GM21381 (cell line): ENCODE data around the gene SLK.

Experiments used
- ATAC-seq: cut with Tn5 transposase; IDR thresholded peaks from one replicate; pipeline ENCODE4 v1.9.1; 2021; ENCODE audit warnings: mild to moderate bottlenecking, moderate library complexity; ENCODE audit not compliant: unreplicated experiment

Gene SLK

DNA sequence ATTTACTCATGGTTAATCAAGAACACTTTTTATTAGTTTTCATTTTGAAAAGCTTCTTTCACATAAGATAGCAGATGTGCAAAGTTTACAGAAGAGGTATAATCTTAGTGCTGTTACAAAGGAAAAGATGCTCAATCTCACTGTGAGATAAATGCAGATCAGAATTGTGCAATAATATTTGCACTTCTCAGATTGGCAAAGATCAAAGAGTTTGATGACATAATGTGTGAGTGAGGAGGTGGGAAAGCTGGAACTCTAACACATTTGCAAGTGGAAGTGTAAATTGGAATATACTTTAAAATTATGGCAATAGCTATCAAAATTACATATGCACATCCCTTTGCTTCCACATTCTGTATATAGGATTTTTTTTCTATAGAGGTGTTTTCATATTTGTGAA lies 27.4 kb upstream of the SLK start:
- no peak for ATAC-seq

DNA sequence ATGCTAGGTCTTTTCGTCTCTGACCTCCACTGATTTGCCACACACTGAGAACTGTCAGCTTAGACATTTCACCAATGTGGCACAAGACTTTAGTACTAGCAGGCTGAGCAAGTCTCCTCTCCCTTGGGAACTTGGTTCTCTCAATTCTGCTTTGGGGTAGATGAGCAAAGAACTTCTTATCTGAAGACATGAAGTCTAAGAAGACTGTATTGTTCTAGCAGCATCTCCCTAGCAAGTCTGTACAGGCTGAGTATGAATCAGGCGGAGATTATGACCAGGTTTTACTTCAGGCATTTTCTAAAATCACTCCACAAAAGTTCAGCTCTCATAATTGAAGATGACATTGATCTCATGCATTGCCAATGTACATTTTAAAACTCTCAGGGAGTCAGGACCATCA lies 25.1 kb upstream of the SLK start:
- ATAC-seq: no peak

DNA sequence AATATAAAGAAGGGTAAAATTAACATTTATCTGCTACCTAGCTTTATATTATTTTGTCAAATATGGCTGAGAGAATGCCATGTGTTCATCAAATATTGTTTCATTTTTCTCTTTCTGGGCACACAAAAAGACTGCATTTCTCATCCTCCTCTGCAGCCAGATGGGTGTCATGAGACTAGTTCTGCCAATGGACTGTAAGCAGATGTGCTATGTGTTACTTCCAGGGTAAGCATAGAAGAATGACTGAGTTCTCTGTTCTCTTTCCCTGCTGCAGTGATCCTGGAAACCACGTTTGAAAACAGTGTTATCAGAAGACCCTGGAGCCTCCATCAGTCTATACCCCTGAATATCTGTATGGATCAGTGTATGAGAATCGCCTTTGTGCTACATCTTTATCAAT lies 24.1 kb upstream of the SLK start:
- no peak for ATAC-seq

DNA sequence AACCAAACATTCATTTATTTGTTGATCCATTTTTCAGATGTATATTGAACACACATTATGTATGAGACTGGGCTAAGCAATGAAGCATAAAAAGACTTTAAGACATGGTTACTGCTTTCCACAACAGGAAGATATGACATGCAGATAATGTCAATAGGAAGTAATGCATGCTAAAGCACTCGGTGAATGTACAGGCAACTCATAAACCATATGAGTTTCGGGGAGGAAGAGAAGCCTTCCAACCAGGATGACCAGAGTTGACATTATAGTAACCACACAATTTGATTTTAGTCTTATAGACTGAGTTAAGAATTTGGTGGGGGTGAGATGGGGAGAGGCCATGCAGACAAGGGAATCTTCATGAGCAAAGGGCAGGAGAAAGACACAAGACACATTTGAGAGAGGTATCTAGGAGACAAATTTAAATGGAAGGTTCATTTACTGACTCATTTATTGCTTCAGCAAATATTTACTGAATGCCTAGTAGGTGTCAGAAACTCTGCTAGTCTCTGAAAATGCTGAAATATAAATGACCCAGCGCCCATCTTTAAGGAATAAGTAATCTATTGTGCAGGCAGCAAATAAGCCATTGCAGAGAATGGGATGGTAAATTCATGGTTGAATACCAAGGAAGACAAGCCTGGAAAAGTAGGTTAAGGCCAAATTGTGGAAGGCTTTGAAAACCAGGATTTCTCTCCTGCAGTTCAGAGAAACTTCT lies 19.0 kb upstream of the SLK start:
- no peak for ATAC-seq

DNA sequence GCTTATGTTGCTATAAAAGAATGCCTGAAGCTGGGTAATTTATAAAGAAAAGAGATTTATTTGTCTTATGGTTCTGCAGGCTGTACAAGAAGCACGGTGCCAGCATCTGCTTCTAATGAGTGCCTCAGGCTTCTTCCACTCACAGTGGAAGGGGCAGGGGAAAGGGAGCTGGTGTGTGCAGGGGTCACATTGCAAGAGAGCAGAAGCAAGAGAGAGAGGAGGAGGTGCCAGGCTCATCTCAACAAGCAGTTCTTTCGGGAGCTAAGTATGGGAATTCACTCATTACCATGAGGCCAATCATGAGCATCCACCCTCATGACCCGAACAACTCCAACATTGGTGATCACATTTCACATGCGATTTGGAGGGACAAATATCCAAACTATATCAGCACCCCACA lies 17.2 kb upstream of the SLK start:
- no peak for ATAC-seq

DNA sequence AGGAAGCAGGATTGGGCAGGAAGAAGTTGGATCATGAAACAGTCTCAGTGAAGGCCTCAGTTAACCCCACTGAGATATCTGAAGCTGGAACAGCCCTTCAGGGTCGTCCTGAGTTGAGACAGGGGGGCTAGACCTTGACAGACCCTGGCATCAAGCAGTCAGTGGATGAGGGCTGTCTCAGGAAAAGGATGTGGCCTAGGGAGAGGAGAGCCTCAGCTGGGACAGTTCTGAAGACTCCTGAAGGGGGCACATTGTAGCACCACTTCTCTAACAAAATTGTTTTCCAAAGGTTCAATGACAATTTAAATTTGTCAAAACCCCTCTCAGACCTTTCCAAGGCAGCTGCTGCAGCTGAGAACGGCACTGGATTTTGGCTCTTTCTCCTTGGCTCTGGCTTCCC lies 15.8 kb upstream of the SLK start:
- no peak for ATAC-seq

DNA sequence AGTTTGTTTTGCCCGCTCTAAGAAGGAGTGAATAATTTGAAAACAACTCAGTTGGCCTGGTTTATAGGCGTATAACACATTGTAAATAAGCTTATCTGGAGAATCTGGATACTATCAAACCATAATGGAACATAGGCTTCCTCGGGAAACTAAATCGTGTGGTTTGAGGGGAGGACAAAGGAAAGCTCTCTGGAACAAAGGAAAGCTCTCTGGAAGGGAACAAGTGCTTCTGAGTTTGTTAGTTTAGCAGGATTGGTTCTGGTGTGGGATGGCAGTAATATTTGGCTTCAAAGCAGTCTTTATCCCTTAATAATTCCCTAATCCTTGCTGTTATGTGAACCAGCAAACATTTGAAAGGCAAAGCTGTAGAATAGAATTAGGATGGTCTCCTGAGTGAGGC lies 15.0 kb upstream of the SLK start:
- ATAC-seq: no peak

DNA sequence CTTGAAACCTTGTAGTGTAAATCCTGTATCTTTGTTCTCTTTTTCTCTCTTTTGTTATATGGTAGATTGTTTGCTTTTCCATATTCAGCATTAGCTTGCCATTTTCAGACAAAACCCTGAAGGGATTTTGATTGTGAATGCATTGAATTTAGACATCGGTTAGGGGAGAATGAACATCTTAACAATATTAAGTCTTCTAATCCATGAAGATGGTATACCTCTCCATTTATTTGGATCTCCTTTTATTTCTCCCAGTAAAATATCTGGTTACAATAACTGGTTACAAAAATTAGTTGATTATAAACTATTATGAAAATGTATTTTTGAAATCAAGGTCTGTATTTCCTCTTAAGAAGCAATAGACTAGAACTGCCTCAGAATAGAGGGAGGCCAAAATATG lies 12.4 kb upstream of the SLK start:
- no peak for ATAC-seq

DNA sequence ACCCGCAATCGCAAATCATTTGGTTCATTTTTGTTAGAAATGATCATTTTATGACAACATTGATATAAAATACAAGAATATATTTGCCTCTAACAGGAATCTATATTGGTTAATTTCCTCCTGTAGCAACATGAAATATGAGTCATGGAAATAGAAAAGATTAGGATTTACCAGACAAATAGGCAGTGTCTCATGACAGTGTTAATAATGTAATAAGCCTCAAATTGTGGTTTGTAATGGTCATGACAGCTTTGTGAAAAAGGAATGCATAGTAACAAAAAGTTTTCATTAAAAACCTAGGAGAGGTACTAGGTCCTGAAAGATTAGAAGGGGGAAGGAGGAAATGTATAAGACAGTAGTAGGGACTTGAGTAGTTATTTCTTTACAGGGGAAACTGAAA lies 7.9 kb upstream of the SLK start:
- ATAC-seq: no peak

DNA sequence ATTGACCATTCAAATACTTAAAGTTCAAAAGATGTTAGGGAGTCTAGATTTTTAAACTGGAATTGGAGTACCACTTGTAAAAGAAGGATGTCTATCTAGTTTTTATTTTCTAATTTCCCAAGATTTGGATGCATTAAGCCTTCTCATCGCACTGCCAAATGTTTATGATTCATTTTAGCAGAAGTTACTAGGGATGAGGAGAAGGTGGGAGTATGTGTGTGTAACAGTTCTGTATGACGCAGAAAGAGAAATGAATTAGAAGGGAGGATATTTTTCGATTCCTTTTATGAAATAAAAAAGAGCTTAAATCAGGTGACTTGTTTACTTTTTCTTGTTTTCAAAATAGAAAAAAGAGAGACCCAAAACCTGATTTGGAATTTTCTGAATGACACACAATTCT lies 6.8 kb upstream of the SLK start:
- ATAC-seq: no peak

DNA sequence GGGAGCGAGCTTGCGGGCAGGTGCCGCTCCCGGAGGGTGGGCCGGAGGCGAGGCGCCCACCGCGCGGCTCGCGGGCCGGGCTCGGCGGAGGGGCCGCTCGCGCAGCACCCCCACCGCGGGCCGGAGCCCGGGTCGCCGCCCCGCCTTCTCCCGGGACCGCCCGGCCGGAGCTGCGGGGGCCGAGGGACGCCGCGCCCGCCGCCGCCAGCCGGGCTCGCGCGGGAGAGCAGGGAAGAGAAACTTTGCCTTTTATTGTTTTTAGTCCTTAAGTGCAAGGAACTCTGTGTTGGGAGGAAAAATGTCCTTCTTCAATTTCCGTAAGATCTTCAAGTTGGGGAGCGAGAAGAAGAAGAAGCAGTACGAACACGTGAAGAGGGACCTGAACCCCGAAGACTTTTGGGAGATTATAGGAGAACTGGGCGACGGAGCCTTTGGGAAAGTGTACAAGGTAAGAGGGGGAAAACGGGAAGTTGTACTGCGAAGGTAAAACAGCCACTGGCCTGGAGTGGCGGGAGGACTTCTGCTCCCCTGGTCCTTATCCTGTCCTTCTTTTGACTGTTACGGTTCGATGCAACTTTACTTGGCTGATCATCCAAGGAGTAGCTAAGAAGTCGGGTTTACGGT lies 620 bp downstream of the SLK start:
- ATAC-seq: peak; percentile 48

DNA sequence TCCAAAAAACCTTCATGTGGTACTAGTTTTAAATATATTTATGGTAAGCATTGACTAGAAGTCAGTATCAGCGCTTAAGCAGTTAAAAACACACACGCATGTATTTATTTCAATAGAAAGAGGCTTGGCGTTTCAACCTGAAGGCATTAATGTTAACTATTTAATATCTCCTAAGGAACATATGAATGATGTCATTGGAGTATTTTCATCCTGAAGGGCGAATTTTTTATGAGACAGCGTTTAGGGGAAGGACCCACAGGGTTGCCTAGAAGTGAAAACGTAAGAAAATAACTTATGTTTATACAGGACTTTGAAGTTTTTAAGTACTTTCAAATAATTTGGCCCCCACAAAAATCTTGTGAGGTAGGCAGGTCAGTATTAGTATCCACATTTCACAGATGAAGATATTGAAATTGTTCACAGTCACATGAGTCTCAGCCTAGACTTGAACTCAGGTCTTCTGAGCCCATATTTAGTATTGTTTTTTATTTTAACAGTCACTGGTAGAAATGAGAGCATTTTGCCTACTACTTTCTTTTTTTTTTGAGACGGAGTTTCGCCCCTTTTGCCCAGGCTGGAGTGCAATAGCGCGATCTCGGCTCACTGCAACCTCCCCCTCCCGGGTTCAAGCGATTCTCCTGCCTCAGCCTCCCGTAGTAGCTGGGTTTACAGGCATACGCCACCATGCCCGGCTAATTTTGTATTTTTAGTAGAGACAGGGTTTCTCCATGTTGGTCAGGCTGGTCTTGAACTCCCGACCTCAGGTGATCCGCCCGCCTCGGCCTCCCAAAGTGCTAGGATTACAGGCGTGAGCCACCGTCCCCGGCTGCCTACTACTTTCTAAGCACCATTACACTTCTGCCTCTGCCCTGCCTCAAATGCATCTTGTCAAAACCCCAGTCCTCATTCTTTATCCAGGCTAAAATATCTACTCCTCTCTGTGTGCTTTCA lies 1.8 kb downstream of the SLK start:
- ATAC-seq: no peak

DNA sequence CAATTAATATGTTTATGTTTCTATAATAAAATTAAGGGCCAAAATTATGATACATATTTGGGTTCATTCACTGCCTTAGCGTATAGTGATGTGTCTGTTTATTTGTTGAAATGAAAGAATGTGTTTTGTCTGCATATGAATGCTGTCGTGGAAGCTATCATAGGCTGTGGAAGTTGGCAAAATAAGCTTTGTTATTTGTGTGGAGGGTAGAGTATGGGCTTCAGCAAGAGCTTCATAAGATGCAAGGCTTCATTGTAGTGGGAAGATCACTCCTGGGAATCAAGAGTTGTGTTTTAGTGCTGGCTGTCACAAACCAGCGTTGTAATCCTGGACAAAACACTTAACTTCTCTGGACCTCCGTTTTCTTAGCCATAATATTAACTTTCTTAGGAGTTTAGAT lies 2.5 kb downstream of the SLK start:
- no peak for ATAC-seq

DNA sequence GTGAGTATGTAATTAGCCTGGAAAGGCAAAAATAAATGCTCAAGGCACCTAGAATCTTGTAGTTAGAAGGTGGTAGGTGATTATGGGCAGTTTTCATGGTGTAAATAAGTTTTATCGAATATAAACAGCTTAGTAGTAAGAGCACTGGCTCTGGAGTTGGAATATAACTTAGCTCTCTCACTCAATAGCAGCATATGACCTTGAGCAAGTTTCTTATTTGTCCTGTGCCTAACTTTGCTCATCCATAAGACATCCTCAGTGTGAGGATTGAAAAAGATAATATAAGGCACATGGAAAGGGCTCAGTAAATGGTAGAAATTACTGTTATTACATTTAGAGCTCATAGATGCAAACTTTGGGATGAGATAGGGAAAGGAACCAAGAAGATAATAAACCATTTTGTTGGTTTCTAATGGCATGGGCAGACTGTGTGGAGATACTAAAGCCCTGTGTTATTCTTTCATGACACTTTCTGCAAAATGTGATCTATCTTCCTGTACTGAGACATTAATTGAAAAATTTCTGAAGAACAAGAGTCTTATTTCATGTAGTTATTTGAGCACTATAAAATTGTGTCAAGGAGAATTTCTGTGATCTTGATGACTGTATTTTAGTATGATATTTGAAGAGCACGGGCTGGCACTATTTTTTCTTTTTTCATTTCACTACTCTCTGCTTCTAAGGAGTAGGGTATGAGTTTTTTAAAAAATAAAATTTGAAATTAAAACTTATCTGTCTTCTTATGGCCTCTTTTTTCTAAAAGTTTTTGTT lies 3.1 kb downstream of the SLK start:
- no peak for ATAC-seq

DNA sequence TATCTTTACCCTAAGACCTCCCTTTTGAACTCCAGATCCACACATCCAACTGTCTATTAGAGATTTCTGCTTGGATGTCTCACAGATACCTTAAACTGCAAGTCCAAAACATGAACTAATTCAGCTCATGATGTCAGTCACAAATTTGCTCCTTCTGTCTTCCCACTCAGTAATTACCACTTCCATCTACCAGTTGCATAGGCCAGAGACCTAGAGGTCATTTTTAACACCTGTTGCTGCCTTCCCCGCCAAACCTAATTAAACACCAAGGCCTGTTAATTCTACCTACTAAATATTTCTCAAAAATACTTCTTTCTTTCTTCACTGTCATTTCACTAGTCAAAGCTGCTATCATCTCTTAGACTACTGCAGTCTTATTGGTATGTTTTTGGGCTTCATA lies 8.2 kb downstream of the SLK start:
- ATAC-seq: no peak

DNA sequence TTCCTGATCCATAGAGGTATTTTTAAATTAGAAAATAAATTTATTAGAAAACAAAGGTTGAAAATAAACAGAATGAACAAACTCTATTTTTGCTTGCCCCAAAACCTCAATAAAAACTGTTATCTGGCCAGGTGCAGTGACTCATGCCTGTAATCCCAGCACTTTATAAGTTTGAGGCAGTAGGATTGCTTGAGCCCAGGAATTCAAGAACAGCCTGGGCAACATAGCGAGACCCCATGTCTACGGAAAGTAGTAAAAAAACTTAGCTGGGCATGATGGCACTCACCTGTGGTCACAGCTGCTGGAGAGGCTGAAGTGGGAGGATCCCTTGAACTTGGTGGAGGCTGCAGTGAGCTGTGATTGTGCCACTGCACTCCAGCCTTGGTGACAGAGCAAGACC lies 10.3 kb downstream of the SLK start:
- ATAC-seq: no peak

DNA sequence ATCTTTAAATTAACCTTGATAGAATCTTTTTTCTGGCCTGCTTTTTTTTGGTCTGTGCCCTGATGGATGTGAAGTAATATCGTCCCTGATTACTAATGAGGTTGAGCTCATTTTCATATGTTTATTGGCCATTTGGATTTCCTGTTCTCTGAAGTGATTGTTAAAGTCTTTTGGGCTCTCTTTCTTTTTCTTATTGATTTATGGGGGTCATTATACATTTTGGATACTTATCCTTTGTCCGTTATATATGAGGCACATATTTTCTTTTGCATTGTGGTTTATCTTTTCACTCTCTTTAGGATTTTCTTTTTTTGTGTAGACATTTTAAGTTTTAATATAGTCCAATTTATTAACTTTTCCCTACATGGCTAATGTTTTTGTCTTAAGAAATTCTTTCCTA lies 12.6 kb downstream of the SLK start:
- no peak for ATAC-seq

DNA sequence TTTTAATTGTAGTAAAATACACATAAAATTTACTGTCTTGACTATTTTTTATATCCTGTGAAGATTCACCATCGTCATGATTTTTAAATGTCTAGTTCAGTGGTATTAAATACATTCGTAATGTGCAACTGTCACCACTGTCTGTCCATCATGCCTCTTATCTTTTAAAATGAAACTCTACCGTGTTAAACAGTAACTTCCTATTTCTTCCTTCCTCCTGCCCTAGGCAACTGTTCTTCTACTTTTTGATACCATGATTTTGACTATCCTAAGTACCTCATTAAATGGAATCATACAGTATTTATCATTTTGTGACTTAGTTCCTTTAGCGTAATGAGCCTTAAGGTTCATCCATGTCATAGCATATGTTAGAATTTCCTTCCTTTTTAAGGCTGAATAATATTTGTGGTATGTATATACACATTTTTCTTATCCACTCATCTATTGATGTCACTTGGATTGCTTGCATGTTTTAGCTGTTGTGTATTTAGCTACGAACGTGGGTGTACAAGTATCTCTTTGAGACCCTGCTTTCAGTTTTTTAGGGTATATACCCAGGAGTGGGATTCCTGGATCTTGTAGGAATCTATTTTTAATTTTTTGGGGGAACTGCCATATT lies 13.5 kb downstream of the SLK start:
- no peak for ATAC-seq

DNA sequence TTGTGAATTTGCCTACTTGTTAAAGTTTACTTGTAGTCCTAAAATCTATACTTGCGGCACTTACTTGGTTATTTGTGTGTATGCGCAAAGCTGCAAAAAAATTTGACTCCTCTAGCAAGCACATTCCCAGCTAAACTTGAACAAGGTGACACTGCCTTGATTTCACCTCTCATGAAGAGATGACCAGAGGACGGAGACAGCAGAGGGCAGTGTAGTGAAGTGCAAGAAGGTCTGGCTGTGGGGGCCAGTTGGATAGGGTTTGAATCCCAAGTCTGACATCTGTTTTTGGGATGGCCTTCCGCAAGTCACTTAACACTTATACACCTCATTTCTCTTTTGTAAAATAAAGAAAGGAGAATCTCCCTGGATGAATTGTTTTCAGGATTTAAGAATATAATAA lies 15.7 kb downstream of the SLK start:
- ATAC-seq: no peak

DNA sequence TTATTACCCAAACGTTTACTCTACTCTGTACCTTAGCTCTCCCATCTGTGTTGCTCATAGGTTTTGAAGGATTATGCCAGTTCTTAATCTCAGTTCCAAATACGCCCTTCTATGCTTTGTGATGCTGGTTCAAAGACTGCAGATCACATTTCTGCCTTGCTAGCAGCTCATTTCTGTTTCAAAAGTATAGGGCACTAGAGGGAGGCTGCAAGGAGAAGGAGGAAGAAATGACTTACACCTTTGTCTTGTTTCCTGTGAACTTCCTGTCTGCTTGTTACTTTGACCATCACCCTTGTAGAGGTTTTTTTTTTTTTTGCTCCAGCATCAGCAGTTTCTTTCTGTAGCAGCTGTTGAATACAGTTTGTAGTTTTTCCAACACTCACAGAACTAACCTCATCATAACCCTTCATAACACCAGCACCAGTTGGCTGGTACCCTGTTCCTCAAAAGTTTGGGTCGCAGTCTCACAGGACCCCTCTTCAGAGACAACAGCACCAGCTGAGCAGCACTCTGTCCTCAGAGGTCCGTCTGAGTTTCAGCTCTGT lies 16.5 kb downstream of the SLK start:
- ATAC-seq: peak; percentile 83
